ENCODE data around the gene DGKD. TPM values are rescaled to one million over a fixed set of nuclear protein-coding genes. Genes with fewer than 3 reads are reported as not detected.

Gene DGKD
- total RNA-seq, 1 donor from 2014 or later, result 33.1 TPM

- no peak for DNase-seq
These were observed 107.2 kb downstream of the DGKD start for GRCh38 chr2:233461481-233461891.

- no peak for DNase-seq
These were observed 108.0 kb downstream of the DGKD start for GRCh38 chr2:233462202-233462785.

GRCh38 chr2:233462826-233463470, 108.7 kb downstream of the DGKD start:
- no peak for DNase-seq

GRCh38 chr2:233463586-233463985, 109.3 kb downstream of the DGKD start:
- DNase-seq, result no peak

GRCh38 chr2:233464056-233464455, 109.8 kb downstream of the DGKD start:
- DNase-seq, result no peak

GRCh38 chr2:233464531-233465240, 110.4 kb downstream of the DGKD start:
- no peak for DNase-seq

- DNase-seq, result no peak
These were observed 112.8 kb downstream of the DGKD start for GRCh38 chr2:233466991-233467603.

GRCh38 chr2:233468047-233468740, 113.9 kb downstream of the DGKD start:
- DNase-seq, result no peak

- no peak for DNase-seq
These were observed 114.4 kb downstream of the DGKD start for GRCh38 chr2:233468741-233469110.

- DNase-seq, result no peak
These were observed 115.1 kb downstream of the DGKD start for GRCh38 chr2:233469261-233470010.

- peak; percentile 72 for DNase-seq
These were observed 115.9 kb downstream of the DGKD start for GRCh38 chr2:233470011-233470687.

GRCh38 chr2:233470839-233471238, 116.5 kb downstream of the DGKD start:
- no peak for DNase-seq

- DNase-seq, result no peak
These were observed 117.2 kb downstream of the DGKD start for GRCh38 chr2:233471291-233472035.

GRCh38 chr2:233473386-233473791, 119.1 kb downstream of the DGKD start:
- DNase-seq, result no peak

GRCh38 chr2:233473878-233474277, 119.6 kb downstream of the DGKD start:
- no peak for DNase-seq

- no peak for DNase-seq
These were observed 120.2 kb downstream of the DGKD start for GRCh38 chr2:233474308-233475160.

GRCh38 chr2:233476063-233476410, 121.7 kb downstream of the DGKD start:
- no peak for DNase-seq

- DNase-seq, result no peak
These were observed 122.6 kb downstream of the DGKD start for GRCh38 chr2:233476651-233477547.
